Measurements from ENCODE around the gene MIEN1.

GRCh38 chr17:39699818-39700147 is 30.5 kb downstream of the MIEN1 start, which contains the start of gene ERBB2:
- TF ChIP-seq TCF7 (CRISPR knock-in tag; IDR thresholded peaks at IDR 0.05; ENCODE audit: low read depth): no peak
- TF ChIP-seq CTCF (IDR thresholded peaks at IDR 0.05): no peak
- no peak for TF ChIP-seq ZNF263 (CRISPR knock-in tag; IDR thresholded peaks at IDR 0.05; ENCODE audit: low read depth)
- no peak for TF ChIP-seq TP53 (CRISPR knock-in tag; IDR thresholded peaks at IDR 0.05)
- TF ChIP-seq GTF2I (CRISPR knock-in tag; conservative IDR thresholded peaks at IDR 0.05): no peak
- TF ChIP-seq ATF2 (CRISPR knock-in tag; IDR thresholded peaks at IDR 0.05; ENCODE audit: borderline replicate concordance, low read depth): no peak
- no peak for TF ChIP-seq IRF1 (CRISPR knock-in tag; IDR thresholded peaks at IDR 0.05)

Data from WTC11 (cell line).